ENCODE measurements around the gene SEMA3F. TPM values are rescaled to one million over a fixed set of nuclear protein-coding genes. Genes with fewer than 3 reads are reported as not detected.

Gene SEMA3F
- total RNA-seq, 4 donors from 2014 or later, result 13.2 to 44.2 (median 38.2) TPM

DNA sequence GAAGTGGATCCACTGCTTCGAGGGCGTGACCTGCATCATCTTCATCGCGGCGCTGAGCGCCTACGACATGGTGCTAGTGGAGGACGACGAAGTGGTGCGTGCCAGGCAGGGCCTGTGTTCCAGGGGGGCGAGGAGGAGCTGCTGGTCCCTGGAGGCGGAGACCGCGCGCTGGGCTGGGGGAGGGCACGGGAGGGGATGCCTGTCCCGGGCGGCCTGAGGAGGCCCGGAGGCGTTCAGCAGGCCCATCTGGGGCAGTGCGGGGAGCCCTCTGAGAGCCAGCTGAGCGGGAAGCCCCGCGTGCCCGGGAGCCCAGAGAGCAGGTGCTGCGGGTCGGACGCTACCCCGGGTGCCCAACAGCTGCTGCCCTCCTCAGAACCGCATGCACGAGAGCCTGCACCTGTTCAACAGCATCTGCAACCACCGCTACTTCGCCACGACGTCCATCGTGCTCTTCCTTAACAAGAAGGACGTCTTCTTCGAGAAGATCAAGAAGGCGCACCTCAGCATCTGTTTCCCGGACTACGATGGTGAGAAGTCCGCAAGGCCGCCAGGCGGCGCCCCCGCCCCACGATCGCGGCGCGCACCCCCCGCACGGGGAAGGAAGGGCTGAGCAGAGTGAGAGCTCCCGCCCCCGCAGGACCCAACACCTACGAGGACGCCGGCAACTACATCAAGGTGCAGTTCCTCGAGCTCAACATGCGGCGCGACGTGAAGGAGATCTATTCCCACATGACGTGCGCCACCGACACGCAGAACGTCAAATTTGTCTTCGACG, 39.2 kb downstream of the SEMA3F start:
- 0 to 40% methylated on average over 5 to 7 of the region's 70 CpGs for WGBS, 2 donors
- no peaks in the 10 kb centered on the region for H3K9me3 ChIP-seq
- H3K27ac ChIP-seq, result no peak overlapping the region
- intact Hi-C loops (cut with DNase I), result loop anchor here (2.0 kb wide), 1 partner anchor 80 kb away; no protein-coding TSS in a partner anchor
- H3K4me3 ChIP-seq (replicated peaks in 1 of 3), result no peak overlapping the region
- TF ChIP-seq, protein P1, sequence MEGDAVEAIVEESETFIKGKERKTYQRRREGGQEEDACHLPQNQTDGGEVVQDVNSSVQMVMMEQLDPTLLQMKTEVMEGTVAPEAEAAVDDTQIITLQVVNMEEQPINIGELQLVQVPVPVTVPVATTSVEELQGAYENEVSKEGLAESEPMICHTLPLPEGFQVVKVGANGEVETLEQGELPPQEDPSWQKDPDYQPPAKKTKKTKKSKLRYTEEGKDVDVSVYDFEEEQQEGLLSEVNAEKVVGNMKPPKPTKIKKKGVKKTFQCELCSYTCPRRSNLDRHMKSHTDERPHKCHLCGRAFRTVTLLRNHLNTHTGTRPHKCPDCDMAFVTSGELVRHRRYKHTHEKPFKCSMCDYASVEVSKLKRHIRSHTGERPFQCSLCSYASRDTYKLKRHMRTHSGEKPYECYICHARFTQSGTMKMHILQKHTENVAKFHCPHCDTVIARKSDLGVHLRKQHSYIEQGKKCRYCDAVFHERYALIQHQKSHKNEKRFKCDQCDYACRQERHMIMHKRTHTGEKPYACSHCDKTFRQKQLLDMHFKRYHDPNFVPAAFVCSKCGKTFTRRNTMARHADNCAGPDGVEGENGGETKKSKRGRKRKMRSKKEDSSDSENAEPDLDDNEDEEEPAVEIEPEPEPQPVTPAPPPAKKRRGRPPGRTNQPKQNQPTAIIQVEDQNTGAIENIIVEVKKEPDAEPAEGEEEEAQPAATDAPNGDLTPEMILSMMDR (IDR thresholded peaks at IDR 0.05), result peak; percentile 36 to 88 (median 69)
- TF ChIP-seq POLR2A (IDR thresholded peaks at IDR 0.05), result no peak
- peaks cover 0 to 19% of the 10 kb centered on the region in 2 donors for H3K4me1 ChIP-seq
- no peaks in the 10 kb centered on the region for H3K36me3 ChIP-seq
- peak; percentile 65 to 69 for DNase-seq
- H3K27me3 ChIP-seq, result peaks cover 18% of the 10 kb centered on the region

DNA sequence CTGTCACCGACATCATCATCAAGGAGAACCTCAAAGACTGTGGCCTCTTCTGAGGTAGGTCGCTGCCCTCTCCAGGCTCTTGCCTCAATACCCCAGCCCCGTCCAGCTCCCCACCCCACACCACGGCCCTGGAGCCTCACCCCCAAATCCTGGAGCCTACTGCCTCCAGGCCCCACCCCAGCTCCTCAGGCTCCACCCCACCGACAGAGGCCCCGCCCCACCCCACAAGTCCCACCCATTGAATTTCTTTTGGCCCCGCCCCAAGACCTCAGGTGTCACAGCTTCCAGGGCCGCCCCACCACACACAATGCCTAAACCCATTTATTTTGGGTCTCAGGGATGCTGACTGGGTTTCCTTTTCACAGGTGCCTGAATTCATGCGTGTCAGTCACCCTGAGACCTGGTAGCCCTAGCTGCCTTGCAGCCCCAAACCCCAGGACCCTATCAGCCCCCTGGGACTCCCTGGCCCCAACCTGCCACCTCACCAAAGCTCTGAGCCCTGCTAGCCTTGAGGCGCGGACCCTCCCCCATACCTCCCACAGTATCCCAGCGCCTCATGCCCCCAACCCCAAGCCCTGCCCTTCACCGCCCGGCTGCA, 39.9 kb downstream of the SEMA3F start:
- Histone ChIP-seq H3K27ac (no peak overlapping the region), H3K36me3 (no peaks in the 10 kb centered on the region), H3K4me1 (peaks cover 0 to 19% of the 10 kb centered on the region in 2 donors), H3K9me3 (no peaks in the 10 kb centered on the region), H3K27me3 (peaks cover 18% of the 10 kb centered on the region), H3K4me3 (replicated peaks in 1 of 3) (no peak overlapping the region)
- WGBS, 2 donors, result 66 to 69% methylated on average over 14 of the region's 14 CpGs
- no peak for DNase-seq
- TF ChIP-seq POLR2A (IDR thresholded peaks at IDR 0.05), result no peak
- TF ChIP-seq, protein P1 (IDR thresholded peaks at IDR 0.05), result no peak
- intact Hi-C loops (cut with DNase I), result loop anchor here (2.0 kb wide), 1 partner anchor 80 kb away; no protein-coding TSS in a partner anchor

DNA sequence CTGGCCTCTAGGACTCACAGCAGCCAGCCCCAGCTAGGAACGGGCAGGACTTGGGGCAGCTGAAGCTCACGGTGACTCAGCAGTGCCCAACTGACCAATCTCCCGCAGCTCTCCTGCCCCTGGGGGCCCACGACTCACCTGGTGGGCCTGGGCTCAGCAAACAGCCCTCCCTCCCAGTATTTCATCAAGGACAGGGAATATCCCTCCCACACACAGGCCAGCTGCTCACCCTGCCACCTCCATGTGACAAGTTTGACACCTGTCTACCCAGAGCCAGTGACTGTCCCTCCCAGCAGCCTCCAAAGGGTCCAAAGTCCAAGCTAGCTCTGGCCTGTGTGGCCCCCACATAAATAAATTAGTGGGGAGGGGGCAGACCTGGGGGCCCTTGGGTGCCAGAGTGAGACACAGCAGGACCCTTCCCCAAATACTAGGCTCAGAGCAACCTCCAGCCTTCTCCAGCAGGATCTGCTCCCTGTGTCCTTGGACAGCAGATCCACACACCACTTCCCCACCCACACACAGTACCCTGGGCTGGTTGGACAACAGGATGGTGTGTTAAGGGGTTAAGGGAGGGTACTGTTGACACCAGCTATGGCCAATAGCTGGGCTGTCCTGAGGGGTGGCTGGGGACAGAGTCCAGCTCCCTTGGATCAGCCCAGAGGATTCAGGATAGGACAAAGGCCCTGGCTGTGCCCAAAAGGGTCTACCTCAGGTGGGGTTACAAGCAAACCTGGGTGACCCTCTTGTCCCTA, 40.6 kb downstream of the SEMA3F start:
- no peak for DNase-seq
- Histone ChIP-seq H3K27me3 (peaks cover 18% of the 10 kb centered on the region), H3K4me1 (peaks cover 0 to 19% of the 10 kb centered on the region in 2 donors), H3K27ac (no peak overlapping the region), H3K4me3 (replicated peaks in 1 of 3) (no peak overlapping the region), H3K9me3 (no peaks in the 10 kb centered on the region), H3K36me3 (no peaks in the 10 kb centered on the region)
- 50 to 80% methylated on average over 2 to 4 of the region's 4 CpGs for WGBS, 2 donors
- intact Hi-C loops (cut with DNase I), result loop anchor here (2.0 kb wide), 1 partner anchor 79 kb away; no protein-coding TSS in a partner anchor
- TF ChIP-seq, protein P1 (IDR thresholded peaks at IDR 0.05), result no peak
- TF ChIP-seq POLR2A (IDR thresholded peaks at IDR 0.05), result no peak

DNA sequence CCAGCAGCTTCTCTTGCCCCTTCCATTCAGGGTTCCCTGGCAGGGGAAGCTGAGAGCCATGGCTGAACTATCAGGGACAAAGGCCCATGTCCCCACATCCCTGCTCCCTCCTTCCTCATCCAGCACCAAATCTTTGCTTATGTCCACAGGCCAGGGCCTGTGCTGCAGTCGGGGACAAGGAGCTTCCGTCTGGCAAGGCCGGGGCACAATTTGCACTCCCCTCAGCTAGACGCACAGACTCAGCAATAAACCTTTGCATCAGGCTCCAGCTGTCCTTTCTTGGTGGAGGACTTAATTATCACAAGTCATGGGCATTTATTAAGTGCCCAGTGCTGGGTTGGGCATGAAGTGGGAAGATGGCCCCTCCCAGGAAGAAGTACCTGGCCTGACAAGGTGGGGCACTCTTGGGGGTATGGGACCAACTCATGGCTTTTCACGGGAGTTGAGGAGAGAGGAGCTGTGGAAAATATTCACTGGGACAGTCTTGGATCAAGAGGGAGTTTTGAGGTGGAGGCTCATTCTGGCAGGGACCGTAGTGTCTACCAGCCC, 41.2 kb downstream of the SEMA3F start:
- intact Hi-C loops (cut with DNase I), result no loop called here
- Histone ChIP-seq H3K27ac (no peak overlapping the region), H3K36me3 (no peaks in the 10 kb centered on the region), H3K9me3 (no peaks in the 10 kb centered on the region), H3K27me3 (peaks cover 18% of the 10 kb centered on the region), H3K4me3 (replicated peaks in 1 of 3) (no peak overlapping the region), H3K4me1 (peaks cover 0 to 19% of the 10 kb centered on the region in 2 donors)
- WGBS, 2 donors, result 67 to 80% methylated on average over 6 of the region's 6 CpGs
- no peak for TF ChIP-seq POLR2A (IDR thresholded peaks at IDR 0.05)
- TF ChIP-seq, protein P1 (IDR thresholded peaks at IDR 0.05), result no peak
- no peak for DNase-seq

Measured in thyroid gland (tissue), 4 donors.